ENCODE results near the gene ZNF69.

Gene ZNF69

GRCh38 chr19:11942008-11942842 lies 54.6 kb downstream of the ZNF69 start:
- no peak overlapping the region for H2AFZ ChIP-seq (ENCODE audit: low read depth)
- no peaks in the 10 kb centered on the region for H4K20me1 ChIP-seq (ENCODE audit: insufficient read depth)
- H3K4me3 ChIP-seq (IDR thresholded peaks at IDR 0.05; ENCODE audit: insufficient read depth, low read depth, low read length): no peak overlapping the region
- peaks cover 9% of the 10 kb centered on the region; the same call in 1 of the 2 replicates for H3K79me2 ChIP-seq (ENCODE audit: insufficient read depth, low read depth)
- no peaks in the 10 kb centered on the region; the same call in 1 of the 2 replicates for H3K36me3 ChIP-seq (ENCODE audit: insufficient read depth)
- no peaks in the 10 kb centered on the region for H3K27me3 ChIP-seq (ENCODE audit: insufficient read depth, low read depth)
- H3K4me1 ChIP-seq (ENCODE audit: low read depth, poor library complexity, severe bottlenecking): no peaks in the 10 kb centered on the region
- H3K9ac ChIP-seq: no peak overlapping the region
- TF ChIP-seq CTCF (conservative IDR thresholded peaks at IDR 0.05; ENCODE audit: low read depth, low read length): no peak
- no peak overlapping the region for H3K27ac ChIP-seq
- no peak overlapping the region for H3K4me2 ChIP-seq

- Histone ChIP-seq H3K79me2 (ENCODE audit: insufficient read depth, low read depth) (peaks cover 7% of the 10 kb centered on the region; the same call in 1 of the 2 replicates), H3K4me3 (IDR thresholded peaks at IDR 0.05; ENCODE audit: insufficient read depth, low read depth, low read length) (no peak overlapping the region), H3K4me2 (no peak overlapping the region), H3K4me1 (ENCODE audit: low read depth, poor library complexity, severe bottlenecking) (no peaks in the 10 kb centered on the region), H3K36me3 (ENCODE audit: insufficient read depth) (no peaks in the 10 kb centered on the region; the same call in 1 of the 2 replicates), H3K27ac (no peak overlapping the region), H2AFZ (ENCODE audit: low read depth) (no peak overlapping the region), H3K9ac (no peak overlapping the region), H3K27me3 (ENCODE audit: insufficient read depth, low read depth) (no peaks in the 10 kb centered on the region), H4K20me1 (ENCODE audit: insufficient read depth) (no peaks in the 10 kb centered on the region)
- TF ChIP-seq CTCF (conservative IDR thresholded peaks at IDR 0.05; ENCODE audit: low read depth, low read length): no peak
Observed at GRCh38 chr19:11942843-11943108, 55.2 kb downstream of the ZNF69 start.

GRCh38 chr19:11944656-11945055 lies 57.1 kb downstream of the ZNF69 start:
- no peak overlapping the region for H3K4me2 ChIP-seq
- H3K27ac ChIP-seq: no peak overlapping the region
- no peaks in the 10 kb centered on the region for H3K27me3 ChIP-seq (ENCODE audit: insufficient read depth, low read depth)
- 0 out of 2 replicates have a peak, but pooled peaks cover 3% of the 10 kb centered on the region for H3K36me3 ChIP-seq (ENCODE audit: insufficient read depth)
- no peaks in the 10 kb centered on the region for H3K4me1 ChIP-seq (ENCODE audit: low read depth, poor library complexity, severe bottlenecking)
- no peak for TF ChIP-seq CTCF (conservative IDR thresholded peaks at IDR 0.05; ENCODE audit: low read depth, low read length)
- no peak overlapping the region for H3K4me3 ChIP-seq (IDR thresholded peaks at IDR 0.05; ENCODE audit: insufficient read depth, low read depth, low read length)
- no peaks in the 10 kb centered on the region for H4K20me1 ChIP-seq (ENCODE audit: insufficient read depth)
- no peak overlapping the region for H2AFZ ChIP-seq (ENCODE audit: low read depth)
- no peaks in the 10 kb centered on the region; the same call in 1 of the 2 replicates for H3K79me2 ChIP-seq (ENCODE audit: insufficient read depth, low read depth)
- no peak overlapping the region for H3K9ac ChIP-seq

GRCh38 chr19:11948646-11949045 lies 61.1 kb downstream of the ZNF69 start:
- H3K4me2 ChIP-seq: no peak overlapping the region
- H3K79me2 ChIP-seq (ENCODE audit: insufficient read depth, low read depth): no peaks in the 10 kb centered on the region; the same call in 1 of the 2 replicates
- H4K20me1 ChIP-seq (ENCODE audit: insufficient read depth): no peaks in the 10 kb centered on the region
- H3K4me1 ChIP-seq (ENCODE audit: low read depth, poor library complexity, severe bottlenecking): no peaks in the 10 kb centered on the region
- H2AFZ ChIP-seq (ENCODE audit: low read depth): no peak overlapping the region
- no peak overlapping the region for H3K27ac ChIP-seq
- H3K4me3 ChIP-seq (IDR thresholded peaks at IDR 0.05; ENCODE audit: insufficient read depth, low read depth, low read length): no peak overlapping the region
- no peaks in the 10 kb centered on the region for H3K27me3 ChIP-seq (ENCODE audit: insufficient read depth, low read depth)
- TF ChIP-seq CTCF (conservative IDR thresholded peaks at IDR 0.05; ENCODE audit: low read depth, low read length): no peak
- no peak overlapping the region for H3K9ac ChIP-seq
- peaks cover 3% of the 10 kb centered on the region; the same call in 1 of the 2 replicates for H3K36me3 ChIP-seq (ENCODE audit: insufficient read depth)

All from KMS-11 (cell line).